H7 (cell line): ENCODE results near the gene GPATCH2L. TPM values are rescaled to one million over a fixed set of nuclear protein-coding genes. Genes with fewer than 3 reads are reported as not detected.

ENCODE experiments used
- total RNA-seq: library from RNA; depleted of rRNA; stranded (reverse); fragments of >200 nt; shearing (Covaris generic); gene quantifications from 2 replicates; pipeline ENCODE4 v1.2.3, GENCODE V29; 2014; rRNA removed

GPATCH2L gene
- total RNA-seq, 1 experiment from 2014 or later: 43.1 TPM

Other genes with a start within 250 kb of the GPATCH2L start
- 0.96 and 0.97 TPM in 2 replicates for gene TGFB3, start 169.9 kb upstream of the GPATCH2L start, total RNA-seq
- 17.2 and 24.6 TPM in 2 replicates for gene IFT43, start 166.2 kb upstream of the GPATCH2L start, total RNA-seq
- gene ESRRB, start 224.2 kb downstream of the GPATCH2L start, total RNA-seq: 1.4 and 1.9 TPM in 2 replicates